Measurements from ENCODE around the gene TTC3. TPM values are rescaled to one million over a fixed set of nuclear protein-coding genes. Genes with fewer than 3 reads are reported as not detected.
A peak's percentile ranks its signal among the peaks of the same experiment; 100 is the strongest.
"Not testable (repeated sequence)": the region's sequence is repeated elsewhere in the genome, so short reads cannot be mapped to it uniquely, and the experiment has no call there.

The TTC3 gene
- 184 and 259 TPM in 2 replicates for total RNA-seq (2014; rRNA removed; shearing (Covaris generic))

- Histone ChIP-seq H3K4me3 (peak within 1 kb of the TSS; percentile 90), H3K27ac (peak within 1 kb of the TSS; percentile 91), H3K36me3 (peaks cover 8% of the 10 kb centered on the region), H3K27me3 (replicated peaks) (no peaks in the 10 kb centered on the region), H3K4me1 (replicated peaks) (peaks cover 34% of the 10 kb centered on the region), H3K9me3 (replicated peaks) (no peaks in the 10 kb centered on the region)
- DNase-seq (ENCODE audit: low read depth in 1 of 2, low spot score in 2 of 2), result peak; percentile 96 to 98
Observed at GRCh38 chr21:37072988-37073416, at the start of gene TTC3, which contains the start of gene PIGP. TTC3 (plus strand) TSS chr21:37073254; CDS start chr21:37087258, 14,004 bp downstream. PIGP (minus strand) TSS chr21:37073071; CDS start chr21:37072515, 556 bp downstream.

- H3K4me1 ChIP-seq (replicated peaks), result no peaks in the 10 kb centered on the region
- no peaks in the 10 kb centered on the region for H3K36me3 ChIP-seq
- H3K27me3 ChIP-seq (replicated peaks), result no peaks in the 10 kb centered on the region
- no peaks in the 10 kb centered on the region for H3K9me3 ChIP-seq (replicated peaks)
- H3K4me3 ChIP-seq, result no peak overlapping the region
- no peak overlapping the region for H3K27ac ChIP-seq
- no peak for DNase-seq (ENCODE audit: low read depth in 1 of 2, low spot score in 2 of 2)
Observed at GRCh38 chr21:37026499-37026898, 46.6 kb upstream of the TTC3 start.

- H3K27ac ChIP-seq, result no peak overlapping the region
- H3K4me3 ChIP-seq, result no peak overlapping the region
- no peaks in the 10 kb centered on the region for H3K9me3 ChIP-seq (replicated peaks)
- no peak for DNase-seq (ENCODE audit: low read depth in 1 of 2, low spot score in 2 of 2)
- H3K27me3 ChIP-seq (replicated peaks), result no peaks in the 10 kb centered on the region
- H3K4me1 ChIP-seq (replicated peaks), result peaks cover 9% of the 10 kb centered on the region
- no peaks in the 10 kb centered on the region for H3K36me3 ChIP-seq
Observed at GRCh38 chr21:37028570-37028969, 44.5 kb upstream of the TTC3 start.

GRCh38 chr21:37030864-37031263 lies 42.2 kb upstream of the TTC3 start:
- no peaks in the 10 kb centered on the region for H3K9me3 ChIP-seq (replicated peaks)
- no peaks in the 10 kb centered on the region for H3K36me3 ChIP-seq
- no peak for DNase-seq (ENCODE audit: low read depth in 1 of 2, low spot score in 2 of 2)
- no peak overlapping the region for H3K4me3 ChIP-seq
- no peaks in the 10 kb centered on the region for H3K27me3 ChIP-seq (replicated peaks)
- H3K27ac ChIP-seq, result no peak overlapping the region
- H3K4me1 ChIP-seq (replicated peaks), result peaks cover 10% of the 10 kb centered on the region

GRCh38 chr21:37032293-37032692 lies 40.8 kb upstream of the TTC3 start:
- H3K27me3 ChIP-seq (replicated peaks), result no peaks in the 10 kb centered on the region
- no peaks in the 10 kb centered on the region for H3K9me3 ChIP-seq (replicated peaks)
- no peak for DNase-seq (ENCODE audit: low read depth in 1 of 2, low spot score in 2 of 2)
- no peak overlapping the region for H3K4me3 ChIP-seq
- no peaks in the 10 kb centered on the region for H3K36me3 ChIP-seq
- H3K27ac ChIP-seq, result no peak overlapping the region
- H3K4me1 ChIP-seq (replicated peaks), result peaks cover 14% of the 10 kb centered on the region

GRCh38 chr21:37032877-37033471 lies 40.1 kb upstream of the TTC3 start:
- DNase-seq (ENCODE audit: low read depth in 1 of 2, low spot score in 2 of 2), result peak in 1 of 2 experiments; percentile 46
- no peaks in the 10 kb centered on the region for H3K36me3 ChIP-seq
- no peaks in the 10 kb centered on the region for H3K27me3 ChIP-seq (replicated peaks)
- peaks cover 16% of the 10 kb centered on the region for H3K4me1 ChIP-seq (replicated peaks)
- no peak overlapping the region for H3K27ac ChIP-seq
- H3K4me3 ChIP-seq, result no peak overlapping the region
- H3K9me3 ChIP-seq (replicated peaks), result no peaks in the 10 kb centered on the region

- H3K4me1 ChIP-seq (replicated peaks), result peaks cover 19% of the 10 kb centered on the region
- not testable (repeated sequence) for H3K9me3 ChIP-seq (replicated peaks)
Observed at GRCh38 chr21:37034394-37034793, 38.7 kb upstream of the TTC3 start.

GRCh38 chr21:37036177-37036576 lies 36.9 kb upstream of the TTC3 start:
- Histone ChIP-seq H3K4me3 (no peak overlapping the region), H3K36me3 (no peaks in the 10 kb centered on the region), H3K27ac (no peak overlapping the region)

More at GRCh38 chr21:37034394-37034793, 38.7 kb upstream of the TTC3 start:
- not testable (repeated sequence) for H3K27ac ChIP-seq; H3K36me3 ChIP-seq; H3K27me3 ChIP-seq (replicated peaks); DNase-seq (ENCODE audit: low read depth in 1 of 2, low spot score in 2 of 2); H3K4me3 ChIP-seq

GRCh38 chr21:37039411-37040075 lies 33.5 kb upstream of the TTC3 start:
- no peak for DNase-seq (ENCODE audit: low read depth in 1 of 2, low spot score in 2 of 2)
- H3K4me1 ChIP-seq (replicated peaks), result peaks cover 10% of the 10 kb centered on the region
- no peaks in the 10 kb centered on the region for H3K36me3 ChIP-seq
- H3K9me3 ChIP-seq (replicated peaks), result no peaks in the 10 kb centered on the region
- H3K27ac ChIP-seq, result no peak overlapping the region
- no peaks in the 10 kb centered on the region for H3K27me3 ChIP-seq (replicated peaks)
- H3K4me3 ChIP-seq, result no peak overlapping the region

More at GRCh38 chr21:37036177-37036576, 36.9 kb upstream of the TTC3 start:
- H3K4me1 ChIP-seq (replicated peaks), result peaks cover 19% of the 10 kb centered on the region
- H3K9me3 ChIP-seq (replicated peaks), result no peaks in the 10 kb centered on the region
- peak in 1 of 2 experiments; percentile 8 for DNase-seq (ENCODE audit: low read depth in 1 of 2, low spot score in 2 of 2)
- no peaks in the 10 kb centered on the region for H3K27me3 ChIP-seq (replicated peaks)

GRCh38 chr21:37040212-37040611 lies 32.8 kb upstream of the TTC3 start:
- Histone ChIP-seq H3K27me3 (replicated peaks) (no peaks in the 10 kb centered on the region), H3K36me3 (no peaks in the 10 kb centered on the region), H3K4me1 (replicated peaks) (peaks cover 10% of the 10 kb centered on the region), H3K4me3 (no peak overlapping the region), H3K9me3 (replicated peaks) (no peaks in the 10 kb centered on the region), H3K27ac (no peak overlapping the region)
- DNase-seq (ENCODE audit: low read depth in 1 of 2, low spot score in 2 of 2), result no peak

GRCh38 chr21:37041706-37042271 lies 31.3 kb upstream of the TTC3 start:
- H3K36me3 ChIP-seq, result no peaks in the 10 kb centered on the region
- H3K9me3 ChIP-seq (replicated peaks), result no peaks in the 10 kb centered on the region
- no peak overlapping the region for H3K27ac ChIP-seq
- DNase-seq (ENCODE audit: low read depth in 1 of 2, low spot score in 2 of 2), result no peak
- H3K4me1 ChIP-seq (replicated peaks), result peaks cover 5% of the 10 kb centered on the region; the same call in 1 of the 2 replicates
- H3K27me3 ChIP-seq (replicated peaks), result no peaks in the 10 kb centered on the region
- H3K4me3 ChIP-seq, result no peak overlapping the region

GRCh38 chr21:37043818-37044217 lies 29.2 kb upstream of the TTC3 start:
- H3K9me3 ChIP-seq (replicated peaks), result no peaks in the 10 kb centered on the region
- H3K27me3 ChIP-seq (replicated peaks), result no peaks in the 10 kb centered on the region
- H3K4me3 ChIP-seq, result no peak overlapping the region
- no peaks in the 10 kb centered on the region for H3K36me3 ChIP-seq
- no peaks in the 10 kb centered on the region; the same call in 1 of the 2 replicates for H3K4me1 ChIP-seq (replicated peaks)
- no peak overlapping the region for H3K27ac ChIP-seq
- DNase-seq (ENCODE audit: low read depth in 1 of 2, low spot score in 2 of 2), result no peak

- no peak overlapping the region for H3K27ac ChIP-seq
- H3K4me1 ChIP-seq (replicated peaks), result no peaks in the 10 kb centered on the region; the same call in 1 of the 2 replicates
- DNase-seq (ENCODE audit: low read depth in 1 of 2, low spot score in 2 of 2), result no peak
- no peaks in the 10 kb centered on the region for H3K9me3 ChIP-seq (replicated peaks)
- H3K36me3 ChIP-seq, result no peaks in the 10 kb centered on the region
- no peak overlapping the region for H3K4me3 ChIP-seq
- H3K27me3 ChIP-seq (replicated peaks), result no peaks in the 10 kb centered on the region
Observed at GRCh38 chr21:37044643-37045042, 28.4 kb upstream of the TTC3 start.

GRCh38 chr21:37045149-37045548 lies 27.9 kb upstream of the TTC3 start:
- Histone ChIP-seq H3K4me1 (replicated peaks) (no peaks in the 10 kb centered on the region; the same call in 1 of the 2 replicates), H3K36me3 (no peaks in the 10 kb centered on the region), H3K27me3 (replicated peaks) (no peaks in the 10 kb centered on the region)

More at GRCh38 chr21:37045149-37045548, 27.9 kb upstream of the TTC3 start:
- no peak for DNase-seq (ENCODE audit: low read depth in 1 of 2, low spot score in 2 of 2)
- H3K27ac ChIP-seq, result no peak overlapping the region
- H3K9me3 ChIP-seq (replicated peaks), result no peaks in the 10 kb centered on the region
- H3K4me3 ChIP-seq, result no peak overlapping the region
